ENCODE data around the gene HS3ST2.
"Not testable (repeated sequence)": the region's sequence is repeated elsewhere in the genome, so short reads cannot be mapped to it uniquely, and the experiment has no call there.

The HS3ST2 gene

DNA sequence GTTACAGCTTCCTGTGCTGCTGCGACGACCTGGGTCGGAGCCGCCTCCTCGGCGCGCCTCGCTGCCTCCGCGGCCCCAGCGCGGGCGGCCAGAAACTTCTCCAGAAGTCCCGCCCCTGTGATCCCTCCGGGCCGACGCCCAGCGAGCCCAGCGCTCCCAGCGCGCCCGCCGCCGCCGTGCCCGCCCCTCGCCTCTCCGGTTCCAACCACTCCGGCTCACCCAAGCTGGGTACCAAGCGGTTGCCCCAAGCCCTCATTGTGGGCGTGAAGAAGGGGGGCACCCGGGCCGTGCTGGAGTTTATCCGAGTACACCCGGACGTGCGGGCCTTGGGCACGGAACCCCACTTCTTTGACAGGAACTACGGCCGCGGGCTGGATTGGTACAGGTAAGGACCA lies 746 bp downstream of the HS3ST2 start:
- DNase-seq: no peak

DNA sequence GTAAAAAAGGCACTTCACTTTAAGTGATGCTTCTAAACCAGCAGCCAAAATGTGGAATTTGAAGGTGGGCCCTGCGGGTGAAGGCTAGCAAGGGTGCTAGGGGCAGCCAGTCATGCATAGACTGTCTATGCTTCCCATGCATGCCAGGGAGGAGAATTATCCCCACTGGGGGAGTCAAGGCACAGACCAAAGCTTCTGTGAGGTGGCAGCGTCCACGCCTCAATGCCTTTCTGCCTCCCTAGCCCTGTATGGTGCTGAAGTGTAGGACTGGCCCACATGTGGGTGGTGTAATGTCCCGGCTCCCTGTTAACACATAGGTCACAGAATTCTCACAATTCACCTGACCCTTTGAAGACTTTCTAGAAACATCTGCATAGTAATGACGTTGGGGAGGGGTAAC lies 1.9 kb downstream of the HS3ST2 start:
- no peak for DNase-seq

DNA sequence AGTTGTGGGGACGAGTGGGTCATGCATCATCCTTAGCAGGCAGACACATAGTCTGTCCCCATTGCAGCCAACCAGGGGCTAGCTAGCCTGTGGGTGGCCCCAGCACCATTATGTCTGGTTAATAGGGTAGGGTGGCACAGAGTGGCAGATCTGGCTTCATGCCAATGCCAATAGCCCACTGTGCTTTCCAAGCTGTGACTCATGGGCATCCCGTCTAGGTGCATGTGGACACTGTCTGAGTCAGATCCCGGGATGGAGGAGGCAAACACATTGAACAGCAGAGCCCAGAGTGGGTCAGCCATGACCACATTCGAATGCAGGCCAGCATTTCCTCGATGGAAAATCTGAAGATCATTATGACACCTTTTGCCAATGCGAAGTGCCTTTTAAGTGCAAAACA lies 2.5 kb downstream of the HS3ST2 start:
- no peak for DNase-seq

DNA sequence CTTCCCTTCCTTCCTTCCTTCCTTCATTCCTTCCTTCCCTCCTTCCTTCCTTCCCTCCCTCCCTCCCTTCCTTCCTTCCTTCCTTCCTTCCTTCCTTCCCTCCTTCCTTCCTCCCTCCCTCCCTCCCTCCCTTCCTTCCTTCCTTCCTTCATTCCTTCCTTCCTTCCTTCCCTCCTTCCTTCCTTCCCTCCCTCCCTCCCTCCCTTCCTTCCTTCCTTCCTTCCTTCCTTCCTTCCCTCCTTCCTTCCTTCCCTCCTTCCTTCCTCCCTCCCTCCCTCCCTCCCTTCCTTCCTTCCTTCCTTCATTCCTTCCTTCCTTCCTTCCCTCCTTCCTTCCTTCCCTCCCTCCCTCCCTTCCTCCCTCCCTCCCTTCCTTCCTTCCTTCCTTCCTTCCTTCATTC lies 4.8 kb downstream of the HS3ST2 start:
- not testable (repeated sequence) for DNase-seq

DNA sequence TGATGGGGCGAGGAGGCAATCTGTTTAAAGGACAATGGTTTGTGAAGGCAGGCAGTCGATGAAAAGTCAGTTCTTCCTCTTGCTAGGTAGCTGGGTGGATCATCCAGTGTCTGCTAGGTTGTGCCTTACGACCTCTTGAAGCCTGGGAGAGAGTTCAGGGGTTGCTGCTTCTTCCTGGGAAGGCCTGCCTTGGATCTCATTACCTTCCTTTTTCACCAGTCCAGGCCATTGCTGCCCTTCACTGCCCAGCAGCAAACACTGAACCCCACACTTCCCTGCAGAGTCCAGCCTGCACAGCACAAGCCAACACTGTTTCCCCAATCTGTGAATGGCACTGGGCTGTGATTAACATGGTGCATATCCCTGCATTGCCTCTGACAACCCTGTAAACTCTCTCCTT lies 24.7 kb downstream of the HS3ST2 start:
- DNase-seq: no peak

DNA sequence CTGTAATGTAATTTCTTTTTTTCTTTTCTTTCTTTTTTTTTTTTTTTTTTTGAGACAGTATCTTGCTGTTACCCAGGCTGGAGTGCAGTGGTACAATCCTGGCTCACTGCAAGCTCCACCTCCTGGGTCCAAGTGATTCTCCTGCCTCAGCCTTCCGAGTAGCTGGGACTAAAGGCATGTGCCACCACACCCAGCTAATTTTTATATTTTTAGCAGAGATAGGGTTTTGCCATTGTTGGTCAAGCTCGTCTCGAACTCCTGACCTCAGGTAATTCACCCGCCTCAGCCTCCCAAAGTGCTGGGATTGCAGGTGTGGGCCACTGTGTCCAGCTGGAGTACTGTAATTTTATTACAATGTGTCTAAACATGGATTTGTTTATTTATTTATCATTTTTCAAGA lies 28.1 kb downstream of the HS3ST2 start:
- DNase-seq: not testable (repeated sequence)

DNA sequence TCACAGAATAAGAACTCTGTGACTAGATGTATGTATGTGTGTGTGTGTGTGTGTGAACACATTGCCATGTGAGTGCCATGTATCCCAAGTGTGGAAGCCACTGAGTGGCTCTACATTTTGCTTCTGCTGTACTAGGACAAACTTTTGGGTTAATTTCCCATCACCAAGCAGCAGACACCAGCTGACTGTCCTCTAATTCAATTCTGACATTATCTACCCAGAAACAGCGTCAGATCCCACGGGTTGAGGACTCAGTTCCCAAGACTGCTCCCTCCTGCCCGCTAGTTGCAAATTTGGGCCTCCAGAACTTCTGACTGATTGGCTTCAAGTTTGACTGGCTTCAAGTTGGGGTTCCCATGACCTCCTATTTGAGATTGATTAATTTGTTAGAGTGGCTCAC lies 29.2 kb downstream of the HS3ST2 start:
- no peak for DNase-seq

DNA sequence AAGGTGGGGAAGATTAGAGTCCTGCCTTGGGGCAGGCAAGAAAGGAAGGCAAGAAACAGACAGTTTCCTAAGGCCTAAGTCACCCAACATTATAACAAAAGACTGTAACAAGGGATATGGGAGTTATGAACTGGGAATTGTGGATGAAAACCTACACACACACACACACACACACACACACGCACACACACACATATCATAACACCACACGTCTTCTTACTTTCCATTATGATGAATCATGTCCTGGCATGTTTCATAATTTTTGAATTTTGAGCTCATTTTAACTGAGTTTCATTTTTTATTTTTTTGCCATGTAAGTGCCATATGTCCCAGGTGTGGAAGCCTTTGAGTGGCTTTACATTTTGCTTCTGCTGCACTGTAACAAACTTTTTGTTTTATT lies 29.9 kb downstream of the HS3ST2 start:
- no peak for DNase-seq

DNA sequence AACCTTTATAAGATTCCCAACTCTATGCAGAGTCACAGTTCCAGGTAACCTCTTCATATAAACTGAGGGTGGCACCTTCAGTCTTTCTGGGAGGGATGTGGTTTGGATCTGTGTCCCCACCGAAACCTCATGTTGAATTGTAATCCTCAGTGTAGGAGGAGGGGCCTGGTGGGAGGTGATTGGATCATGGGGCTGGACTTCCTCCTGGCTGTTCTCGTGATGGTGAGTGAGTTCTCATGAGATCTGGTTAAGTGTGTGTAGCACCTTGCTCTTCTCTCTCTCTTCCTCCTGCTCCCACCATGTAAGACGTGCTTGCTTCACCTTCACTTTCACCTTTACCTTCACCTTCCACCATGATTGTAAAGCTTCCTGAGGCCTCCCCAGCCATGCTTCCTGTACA lies 30.5 kb downstream of the HS3ST2 start:
- no peak for DNase-seq

DNA sequence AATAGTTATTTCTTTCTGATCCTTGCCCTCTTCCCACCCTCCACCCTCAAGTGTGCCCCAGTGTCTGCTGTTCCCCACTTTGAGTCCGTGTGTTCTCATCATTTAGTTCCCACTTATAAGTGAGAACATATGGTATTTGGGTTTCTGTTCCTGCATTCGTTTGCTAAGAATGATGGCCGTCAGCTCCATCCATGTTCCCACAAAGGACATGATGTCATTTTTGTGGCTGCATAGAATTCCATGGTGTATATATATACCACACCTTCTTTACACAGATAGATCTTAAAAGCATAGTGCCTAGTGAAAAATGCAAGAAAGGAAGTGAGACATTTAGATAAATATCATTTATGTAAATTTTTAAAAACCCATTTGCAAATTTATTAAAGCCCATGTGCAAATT lies 33.1 kb downstream of the HS3ST2 start:
- no peak for DNase-seq

DNA sequence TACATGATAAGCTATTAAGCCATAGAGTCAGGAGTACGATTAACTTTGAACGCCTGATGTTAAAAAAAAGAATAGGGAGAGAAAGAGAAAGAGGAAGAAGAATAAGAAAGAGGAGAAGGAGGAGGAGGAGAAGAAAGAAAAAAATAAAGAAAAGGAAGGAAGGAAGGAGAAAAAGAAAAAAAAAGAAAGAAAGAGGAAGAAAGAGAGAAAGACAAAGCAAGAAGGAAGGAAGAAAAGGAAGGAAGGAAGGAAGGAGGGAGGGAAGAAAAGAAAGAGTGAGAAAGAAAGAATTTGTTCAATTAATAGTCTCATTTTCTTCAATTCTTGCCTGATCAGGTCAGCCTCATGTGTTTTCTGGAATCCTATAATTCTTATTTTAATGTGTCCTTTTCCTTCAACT lies 33.7 kb downstream of the HS3ST2 start:
- DNase-seq: no peak

DNA sequence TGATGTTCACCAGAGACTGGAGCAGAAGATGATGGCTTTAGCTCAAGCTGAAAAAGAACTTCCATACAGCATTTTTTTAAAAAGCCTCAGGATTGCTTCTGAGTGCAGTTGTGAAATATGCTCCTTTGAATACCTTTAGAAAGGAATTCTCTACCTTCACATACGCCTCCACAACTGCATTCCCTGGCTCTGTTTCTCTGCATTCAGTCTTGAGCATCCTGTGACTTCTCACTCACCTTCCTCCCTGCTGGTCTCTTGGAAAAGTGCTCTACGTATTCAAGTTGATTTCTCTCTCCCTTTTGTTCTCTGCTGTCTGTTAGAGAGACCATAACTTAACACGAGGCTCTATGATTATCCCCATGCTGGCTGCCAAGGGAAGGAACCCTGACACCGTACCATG lies 34.5 kb downstream of the HS3ST2 start:
- DNase-seq: no peak

DNA sequence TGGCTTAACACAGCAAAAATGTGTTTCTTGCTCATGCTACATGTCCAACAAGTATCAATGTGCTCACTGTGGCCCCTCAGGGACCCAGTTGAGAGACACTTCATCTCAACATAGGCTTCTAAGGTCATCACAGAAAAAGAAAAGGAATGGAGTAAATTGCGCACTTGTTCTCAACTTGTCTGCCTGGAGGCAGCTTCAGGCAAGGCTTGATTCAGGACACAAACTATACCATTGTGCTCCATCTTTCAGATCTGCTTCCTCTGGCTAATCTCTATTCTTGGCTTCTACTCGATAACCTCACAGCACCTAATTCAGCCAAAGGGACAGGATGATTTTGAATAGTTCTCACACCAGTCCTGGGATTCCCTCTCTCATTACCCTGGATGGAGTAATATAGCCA lies 35.6 kb downstream of the HS3ST2 start:
- DNase-seq: no peak

DNA sequence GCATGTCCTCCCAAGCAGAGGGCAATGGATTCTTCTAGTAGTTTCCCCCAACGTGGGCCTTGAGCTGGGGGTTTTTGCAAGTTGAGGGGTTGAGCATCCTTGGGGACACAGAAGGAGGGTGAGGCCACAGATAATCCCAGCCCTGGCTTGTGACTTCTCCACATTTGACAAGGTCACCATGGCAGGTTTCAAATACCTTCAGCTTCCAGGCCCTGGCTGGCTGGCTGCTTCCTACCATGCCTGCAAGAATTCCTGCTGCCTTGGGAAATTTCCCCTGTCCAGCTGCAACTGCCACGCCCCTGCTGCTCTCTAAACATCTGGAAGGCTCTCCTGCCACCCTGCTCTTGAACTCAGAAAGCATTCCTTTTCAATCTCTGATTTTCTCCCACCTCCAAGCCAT lies 41.3 kb downstream of the HS3ST2 start:
- DNase-seq: no peak

DNA sequence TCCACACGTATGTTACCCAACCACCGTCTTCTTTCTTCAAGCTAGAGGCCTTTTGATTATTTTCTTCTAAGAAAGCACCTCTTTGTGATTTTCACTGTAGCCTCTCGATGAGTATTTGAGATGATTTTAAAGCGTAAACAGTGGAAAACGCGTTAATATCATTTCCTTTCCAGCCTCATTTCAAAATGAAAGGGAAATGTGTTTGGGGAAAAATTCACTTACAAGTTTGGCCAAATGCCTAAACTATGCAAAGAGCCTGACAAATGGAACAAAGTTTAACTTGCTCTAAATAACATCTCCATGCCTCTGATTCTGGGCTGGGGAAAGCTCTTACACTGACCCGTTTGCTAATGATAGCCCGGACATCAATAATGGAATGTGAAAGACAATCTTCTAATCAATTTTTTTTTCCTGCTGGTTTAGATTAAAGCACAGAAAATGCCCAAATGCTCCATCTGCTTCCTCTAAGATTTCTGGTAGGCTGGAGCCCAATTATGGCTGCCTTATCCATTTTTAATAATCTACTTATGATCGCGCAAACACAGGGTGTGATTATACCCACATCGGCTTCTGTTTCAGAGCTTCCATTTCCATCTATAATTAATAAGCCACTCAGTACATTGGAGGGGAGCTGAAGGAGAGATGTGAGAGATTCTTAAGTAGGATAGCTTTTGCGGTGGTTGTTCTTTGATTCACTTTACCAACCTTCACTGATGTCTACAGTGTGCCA lies 43.5 kb downstream of the HS3ST2 start:
- DNase-seq: no peak

DNA sequence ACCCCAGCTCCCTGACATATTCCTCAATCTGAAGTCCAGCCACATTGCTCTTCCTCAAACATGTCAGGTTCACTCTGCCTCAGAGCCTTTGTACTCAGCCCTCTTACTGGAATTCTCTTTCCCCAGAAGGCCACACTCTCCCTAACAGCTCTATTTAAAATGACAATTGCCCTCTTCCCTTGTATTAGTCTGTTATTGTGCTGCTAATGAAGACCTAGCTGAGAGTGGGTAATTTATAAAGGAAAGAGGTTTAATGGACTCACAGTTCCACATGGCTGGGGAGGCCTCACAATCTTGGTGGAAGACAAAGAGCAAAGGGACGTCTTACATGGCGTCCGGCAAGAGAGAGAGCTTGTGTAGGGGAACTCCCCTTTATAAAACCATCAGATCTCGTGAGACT lies 46.0 kb downstream of the HS3ST2 start:
- no peak for DNase-seq

DNA sequence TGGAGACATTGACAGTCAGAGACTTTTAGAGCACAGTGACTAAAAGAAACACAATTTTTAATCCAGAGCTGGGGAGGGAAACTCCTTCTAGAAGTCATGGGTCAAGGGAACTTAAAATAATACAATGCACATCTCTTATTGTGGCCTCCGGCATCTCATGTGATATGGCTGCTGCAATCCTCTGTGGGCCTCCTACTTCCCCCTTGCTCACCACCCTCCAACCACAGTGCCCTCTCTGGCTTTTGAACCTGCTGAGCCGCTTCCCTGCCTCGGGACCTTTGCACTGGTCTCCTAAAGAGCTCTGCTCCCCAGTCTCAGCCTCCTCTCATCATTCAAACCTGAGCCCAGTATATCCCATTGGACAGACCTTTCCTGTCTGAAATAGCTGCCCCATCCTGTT lies 47.6 kb downstream of the HS3ST2 start:
- no peak for DNase-seq

DNA sequence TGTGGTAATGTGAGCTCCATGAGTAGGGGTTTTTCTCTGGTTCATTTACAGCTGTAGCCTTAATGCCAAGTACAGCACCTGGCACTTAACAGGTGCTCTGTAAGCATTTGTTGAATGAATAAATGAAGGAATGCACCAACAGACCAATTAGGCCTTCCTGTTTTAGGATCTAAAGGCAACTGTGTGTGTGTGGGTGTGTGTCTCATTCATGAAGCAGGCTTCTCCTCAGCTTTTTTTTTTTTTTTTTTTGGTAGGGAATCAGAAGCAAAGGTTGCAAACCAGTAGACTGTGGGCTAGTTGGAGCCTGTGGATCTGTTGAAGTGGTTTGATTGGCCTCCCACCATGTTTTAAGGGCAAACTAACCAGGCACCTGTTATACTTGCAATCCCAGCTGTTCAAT lies 48.1 kb downstream of the HS3ST2 start:
- DNase-seq: no peak

DNA sequence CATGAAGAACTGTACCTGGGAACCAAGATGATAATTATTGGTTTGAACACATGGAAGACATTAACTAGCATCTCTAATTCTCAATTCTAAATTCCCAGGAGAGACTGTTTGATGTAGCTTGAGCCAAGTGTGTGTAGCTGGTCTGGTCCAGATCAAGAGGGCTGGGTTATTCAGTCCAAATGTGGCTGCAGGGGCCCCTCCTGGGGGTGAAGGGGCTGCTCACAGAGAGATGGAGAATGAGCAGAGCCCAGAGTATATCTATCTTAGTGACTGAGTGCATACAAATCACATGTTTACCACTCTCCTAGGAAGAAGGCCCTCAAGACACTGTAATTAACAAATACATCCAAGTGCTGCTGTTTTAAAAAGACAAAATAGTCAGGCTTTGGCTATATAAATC lies 50.4 kb downstream of the HS3ST2 start:
- DNase-seq: no peak

DNA sequence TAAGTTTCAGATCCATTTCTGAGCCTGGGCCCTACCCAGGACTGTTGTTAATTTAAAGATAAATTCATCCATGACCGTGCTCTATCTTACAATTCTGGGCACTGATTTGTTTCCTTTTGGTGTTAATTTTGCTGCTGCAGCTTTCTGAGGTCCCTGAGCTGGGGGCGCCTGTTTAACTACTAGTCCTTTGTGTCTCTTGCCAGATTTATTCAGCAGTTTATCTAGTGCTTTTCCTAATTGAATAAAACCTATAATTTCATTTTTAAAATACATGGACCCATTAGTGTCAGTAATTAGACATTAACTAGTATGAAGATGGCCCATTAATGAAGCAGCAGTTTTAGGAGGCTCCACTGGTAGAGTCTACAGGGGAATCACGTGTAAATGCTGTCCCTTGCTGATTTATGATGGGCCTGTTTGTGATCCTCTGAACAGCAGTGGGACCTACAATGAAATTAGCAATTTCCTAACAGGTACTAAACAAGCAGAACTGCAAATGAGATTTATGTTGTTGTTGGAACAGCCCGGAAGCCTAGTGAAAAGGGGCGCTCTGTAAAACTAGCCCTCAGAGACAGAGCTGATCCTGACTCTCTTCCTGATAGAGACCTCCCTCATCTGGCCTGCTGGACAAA lies 54.7 kb downstream of the HS3ST2 start:
- DNase-seq: no peak

DNA sequence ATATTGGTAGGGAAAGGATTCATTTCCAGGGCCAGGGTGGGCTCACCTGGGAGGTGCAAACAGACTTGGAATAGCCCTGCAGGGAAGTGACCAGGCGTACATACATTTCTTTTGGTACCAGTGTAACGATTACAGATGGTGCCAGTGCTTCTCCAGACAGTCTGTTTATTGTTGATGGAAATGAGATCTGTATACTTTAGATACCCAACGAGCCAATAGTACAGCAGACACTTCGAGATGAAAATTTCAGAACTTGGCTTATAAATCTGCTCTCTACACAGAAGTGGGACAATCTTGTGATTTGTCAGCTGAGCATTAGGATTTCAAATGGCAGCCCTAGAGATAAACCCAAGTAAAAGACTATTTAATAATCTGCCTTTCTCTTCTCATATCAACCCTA lies 57.9 kb downstream of the HS3ST2 start:
- DNase-seq: no peak

DNA sequence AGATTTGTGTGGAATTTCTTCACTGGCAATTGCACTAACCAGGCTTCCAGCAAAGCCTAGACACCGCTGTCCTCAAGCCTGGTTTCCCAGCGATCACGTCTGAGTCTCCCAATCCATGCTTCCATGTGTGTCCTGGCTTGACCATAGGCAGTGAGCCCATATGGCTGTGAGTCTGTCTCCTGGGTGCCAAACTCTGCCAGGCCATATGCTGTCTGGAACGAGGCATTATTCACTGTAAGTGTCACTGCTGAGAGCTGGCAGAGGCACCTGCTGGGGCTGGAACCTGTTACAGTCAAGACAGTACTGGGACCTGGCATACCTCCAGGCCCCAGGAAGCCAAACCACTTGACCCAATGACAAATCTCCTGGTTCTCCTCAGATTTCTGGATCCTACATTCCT lies 60.4 kb downstream of the HS3ST2 start:
- no peak for DNase-seq

DNA sequence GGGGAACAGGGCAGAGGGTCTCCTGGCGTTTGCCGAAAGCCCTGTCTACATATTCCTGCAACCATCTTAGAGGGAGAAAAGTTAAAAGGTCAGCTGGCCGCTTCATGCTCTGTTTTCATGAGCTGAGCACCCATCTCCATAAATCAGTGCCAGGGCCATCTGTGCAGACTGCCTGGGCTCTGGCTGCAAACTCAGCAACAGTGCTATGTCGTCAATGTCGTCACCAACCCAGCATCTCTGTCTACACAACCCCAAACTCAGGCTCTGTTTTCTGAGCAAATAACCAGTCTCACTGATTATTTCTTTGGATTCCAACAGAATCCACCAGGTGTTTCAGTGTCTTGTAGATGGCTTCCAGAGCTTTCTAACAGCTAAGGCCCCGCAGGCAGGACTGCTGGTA lies 65.0 kb downstream of the HS3ST2 start:
- DNase-seq: no peak

DNA sequence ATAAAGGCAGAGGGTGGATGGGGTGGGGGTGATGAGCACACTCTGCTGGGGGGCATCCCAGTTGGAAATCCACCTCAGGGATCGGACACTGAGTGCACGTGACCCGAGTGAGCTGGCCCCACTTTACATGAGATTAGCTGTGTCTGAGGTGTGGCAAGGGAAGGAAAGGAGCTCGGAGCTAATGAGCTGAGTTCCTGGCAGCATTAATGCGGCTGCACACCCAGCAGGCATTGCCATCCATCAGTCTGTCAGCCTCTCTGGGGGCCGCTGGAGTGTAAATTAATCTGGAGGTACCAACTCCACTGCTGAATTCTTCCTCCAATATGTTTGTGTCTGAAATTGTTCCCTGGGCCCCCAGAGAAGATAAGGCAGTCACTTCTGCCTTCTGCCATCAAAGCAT lies 65.5 kb downstream of the HS3ST2 start:
- DNase-seq: no peak

DNA sequence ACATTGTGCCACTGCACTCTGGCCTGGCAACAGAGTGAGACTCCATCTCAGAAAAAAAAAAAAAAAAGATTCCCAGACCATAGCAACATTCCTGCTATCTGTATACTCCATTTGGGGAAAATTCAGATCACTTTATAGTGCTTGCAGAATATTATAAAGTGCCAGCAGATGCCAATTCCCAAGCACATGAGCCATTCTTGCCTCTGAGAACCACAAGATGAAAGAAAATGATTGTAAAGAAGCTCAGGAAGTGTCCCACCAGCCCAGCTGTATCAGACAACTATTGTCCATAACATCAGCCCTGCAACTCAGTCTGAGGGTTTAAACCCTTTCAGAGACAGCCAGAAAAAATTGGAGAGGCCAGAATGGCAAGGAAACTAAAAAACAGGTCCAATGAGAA lies 69.0 kb downstream of the HS3ST2 start:
- DNase-seq: no peak

Data from activated CD4-positive, alpha-beta T cell treated with anti-CD3 and anti-CD28 coated beads, Interleukin-2, Interleukin-6, amounts not matched to agents 100 ng/mL and 50 ng/mL, durations not matched to agents 16 hours and 8 hours (primary cell).